Sciatic nerve (tissue), 2 donors: ENCODE results near the gene NAPB. TPM values are rescaled to one million over a fixed set of nuclear protein-coding genes. Genes with fewer than 3 reads are reported as not detected.
"Not testable (repeated sequence)": the region's sequence is repeated elsewhere in the genome, so short reads cannot be mapped to it uniquely, and the experiment has no call there.

Experiments used
- ATAC-seq: fragments of 200-7000 bp; cut with Tn5 transposase; one replicate; pipeline ENCODE4 v1.9.1; 2020; ENCODE audit warnings: mild to moderate bottlenecking, moderate library complexity
- DNase-seq: peaks from one replicate; pipeline ENCODE4 v3.0.0-alpha.2; 2020; ENCODE audit warnings: low spot score
- intact Hi-C: fragments of 100-400 bp; cut with DNase I; formaldehyde crosslinking; loops from one replicate; pipeline ENCODE4 v1.14.2; 2022
- total RNA-seq: library from RNA; stranded (reverse); fragmentation: NEBNext Ultra II Directional; extraction: Animal tissue kit (Norgen Biotek cat#: 25700); gene quantifications from one replicate; pipeline ENCODE4 v1.2.1, GENCODE V29; 2021
- donor health status: DM: no; HTN: no; CAD: no.
- donor health status: DM: no; HTN: no; CAD: no.

Gene NAPB
- total RNA-seq, 1 donor from 2014 or later = 18.7 TPM

DNA sequence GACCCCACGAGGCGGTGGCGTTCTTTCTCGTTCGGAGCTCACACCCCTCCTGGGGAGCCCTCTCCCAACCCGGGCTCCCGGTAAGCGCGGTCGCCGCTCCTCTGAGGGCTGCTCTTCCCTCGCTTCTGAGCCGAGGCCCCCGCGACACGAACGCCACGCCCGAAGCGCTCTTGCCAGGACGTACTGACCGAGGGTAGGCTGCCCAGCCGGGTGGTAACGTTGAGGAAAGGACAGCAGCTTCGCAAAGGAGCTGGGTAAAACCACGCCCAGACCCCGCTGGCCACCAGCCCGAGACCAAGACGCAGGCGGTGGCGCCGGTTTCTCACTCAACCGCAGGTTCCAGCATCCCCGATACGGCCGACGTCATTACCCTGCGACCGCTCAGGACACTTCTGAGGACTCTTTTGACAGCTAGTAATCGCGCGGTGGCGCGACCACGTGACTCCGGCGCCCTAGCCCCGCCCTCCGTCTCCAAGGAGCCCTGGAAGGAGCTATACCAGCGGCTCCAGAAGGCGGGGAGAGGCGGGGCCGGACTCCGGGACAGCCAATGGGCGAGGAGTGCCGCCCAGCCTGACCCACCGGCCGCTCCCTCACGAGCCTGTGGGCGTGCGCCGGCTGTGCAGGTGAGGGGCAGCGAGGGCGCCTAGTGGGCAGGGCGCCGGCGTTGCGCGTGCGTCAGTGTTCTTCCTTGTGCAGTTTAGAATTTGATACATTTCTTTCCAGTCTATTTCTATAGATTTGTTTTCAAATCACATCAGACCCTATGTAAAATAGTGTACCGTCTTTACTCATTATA is 63.3 kb downstream of the NAPB start:
- intact Hi-C loops = no loop called here
- DNase-seq (peak; percentile 100), ATAC-seq (peak; percentile 93)

DNA sequence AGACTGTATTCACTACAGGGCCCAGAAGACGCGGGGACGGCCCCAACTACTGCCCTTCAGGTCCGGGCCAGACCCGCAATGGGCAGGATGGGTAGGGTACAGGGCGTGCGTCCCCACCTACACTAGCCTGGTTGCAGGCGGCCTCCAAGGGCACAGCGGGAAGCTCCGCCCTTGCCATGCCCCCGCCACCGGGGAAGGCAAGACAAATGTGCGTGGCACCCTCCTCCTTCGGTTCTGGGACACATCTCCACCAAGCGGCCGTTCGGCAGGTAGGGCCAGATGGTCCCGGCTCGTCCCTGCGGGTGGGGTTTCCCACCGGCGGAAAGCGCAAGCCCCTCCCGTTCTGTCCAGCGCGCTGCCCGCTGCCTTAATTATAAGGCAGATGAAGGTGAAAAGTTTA is 65.1 kb downstream of the NAPB start:
- DNase-seq = no peak
- no peak for ATAC-seq
- intact Hi-C loops = no loop called here

DNA sequence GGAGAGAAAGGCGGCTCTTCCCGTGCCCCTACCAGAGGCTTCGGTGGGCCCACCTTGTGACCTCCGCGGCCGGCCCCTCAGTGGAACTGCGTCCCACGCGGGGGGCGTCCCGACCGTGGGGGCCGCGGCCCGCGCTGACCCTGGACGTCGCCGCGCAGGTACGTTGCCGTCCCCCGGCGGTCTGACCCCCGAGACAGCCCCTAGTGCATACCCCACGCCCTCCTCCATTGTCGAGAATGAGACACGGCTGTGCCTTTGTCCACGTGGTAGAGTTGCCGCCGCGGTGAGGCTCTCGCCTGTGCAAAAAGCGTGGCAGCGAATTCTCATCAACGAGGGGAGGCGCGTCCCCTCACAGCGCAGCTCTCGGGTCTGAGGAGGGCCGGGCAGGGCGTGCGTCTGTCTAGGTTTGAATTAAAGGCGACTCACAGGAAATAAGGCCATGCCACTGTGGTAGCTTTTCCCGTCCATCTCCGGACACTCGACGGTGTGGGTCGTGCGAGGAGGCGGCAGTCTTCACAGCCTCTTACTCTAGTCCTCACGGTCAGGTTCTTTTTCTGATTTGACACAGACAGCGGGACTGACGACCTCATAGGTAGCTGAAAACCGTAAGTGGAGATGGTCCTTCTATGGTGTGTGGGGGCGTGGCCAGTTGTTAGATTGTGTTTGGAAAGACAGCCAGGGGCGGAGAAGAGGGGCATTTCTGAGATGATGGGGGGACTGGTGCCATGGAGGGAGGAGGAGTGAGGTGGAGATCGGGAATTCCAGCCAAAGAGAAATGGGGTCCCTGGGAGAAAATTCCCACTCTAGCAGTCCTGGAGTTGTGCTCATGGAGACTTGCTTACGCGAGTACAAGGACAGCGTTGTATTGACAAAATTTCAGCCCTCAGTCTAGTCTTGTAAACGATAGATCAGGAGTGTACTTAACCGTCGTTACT is 70.1 kb downstream of the NAPB start:
- DNase-seq = peak; percentile 80
- ATAC-seq = peak; percentile 8
- intact Hi-C loops = no loop called here

DNA sequence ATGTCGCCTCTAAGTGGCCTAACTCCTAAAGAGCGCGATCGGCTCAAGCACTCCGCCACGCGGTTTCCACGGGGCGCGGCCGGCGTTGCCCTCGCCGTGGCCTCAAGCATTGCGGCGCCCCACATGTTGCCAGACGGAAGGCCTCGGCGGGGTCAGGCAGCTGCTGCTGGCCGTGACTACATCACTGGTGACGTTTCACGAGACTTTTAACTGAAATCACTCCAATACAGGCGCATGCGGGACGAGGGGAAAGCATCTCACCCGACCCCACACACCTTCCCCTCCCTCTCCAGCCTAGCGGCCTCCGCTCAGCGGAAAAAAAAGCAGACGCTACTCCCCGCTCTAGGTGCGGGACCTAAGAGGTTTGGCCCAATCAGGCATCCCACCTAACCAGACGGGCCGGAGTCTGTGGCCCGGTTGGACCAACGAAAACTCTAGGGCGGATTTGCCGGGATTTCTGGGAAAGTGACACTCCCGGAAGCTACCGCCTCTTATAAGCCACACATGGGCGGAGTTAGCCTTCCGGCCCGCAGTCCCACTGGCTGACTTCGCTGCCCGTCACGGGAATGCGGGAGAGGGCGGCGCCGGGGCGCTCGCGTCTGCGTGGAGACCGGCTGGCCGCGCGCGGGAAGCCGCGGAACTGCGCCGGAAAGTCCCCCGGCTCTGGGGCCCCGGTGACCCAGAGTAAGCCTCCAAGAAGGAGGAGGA is 70.9 kb downstream of the NAPB start, which contains the start of gene NXT1:
TSS of gene NXT1 (plus strand) at position 596 of the 708 bp plus-strand sequence. CDS start 3,251 bp downstream, outside the sequence.
- DNase-seq (peak; percentile 97), ATAC-seq (peak; percentile 95)
- intact Hi-C loops = no loop called here

DNA sequence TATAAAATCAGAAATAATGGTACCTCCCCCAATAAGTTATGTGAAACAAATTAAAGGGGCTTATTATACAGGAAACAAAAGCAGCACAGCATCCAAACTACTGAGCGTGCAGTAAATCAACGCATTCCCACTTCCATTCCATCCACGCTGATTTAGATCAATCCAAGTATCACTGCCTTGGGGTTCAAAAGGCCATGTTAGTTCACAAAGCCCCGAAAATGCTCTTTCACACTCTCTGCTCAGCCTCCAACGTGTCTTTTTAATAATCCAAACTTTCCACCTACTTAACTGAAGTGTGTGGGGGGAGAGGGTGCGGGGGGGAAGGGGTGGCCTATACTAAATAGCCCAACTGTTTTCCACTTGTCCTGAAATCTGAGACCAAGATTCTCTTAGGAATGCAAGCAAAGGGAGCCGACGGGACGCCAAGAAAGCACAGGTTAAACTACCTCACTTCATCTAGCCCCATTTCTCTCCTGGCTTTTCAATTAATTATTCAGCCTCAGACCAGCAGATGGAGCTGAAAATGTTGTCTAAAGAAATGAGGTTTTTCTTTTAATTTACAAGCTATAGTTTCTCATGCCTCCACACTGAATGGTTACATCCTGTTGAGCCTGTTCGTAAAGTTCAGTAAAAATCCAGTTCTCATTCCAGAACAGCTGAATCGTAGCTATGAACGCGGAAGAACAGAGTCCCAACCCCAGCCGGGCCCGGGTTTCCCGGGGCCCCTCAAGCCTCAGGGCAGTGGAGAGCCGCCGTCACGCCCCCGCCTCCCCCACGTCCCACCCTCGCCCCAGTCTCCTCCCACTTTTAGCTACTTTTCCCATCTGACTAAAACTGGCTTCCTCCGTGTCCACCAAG is 71.7 kb downstream of the NAPB start:
- ATAC-seq (peak; percentile 88), DNase-seq (peak; percentile 90)
- intact Hi-C loops = loop anchor here (10.0 kb wide), 1 partner anchor 655 kb away; no protein-coding TSS in a partner anchor

DNA sequence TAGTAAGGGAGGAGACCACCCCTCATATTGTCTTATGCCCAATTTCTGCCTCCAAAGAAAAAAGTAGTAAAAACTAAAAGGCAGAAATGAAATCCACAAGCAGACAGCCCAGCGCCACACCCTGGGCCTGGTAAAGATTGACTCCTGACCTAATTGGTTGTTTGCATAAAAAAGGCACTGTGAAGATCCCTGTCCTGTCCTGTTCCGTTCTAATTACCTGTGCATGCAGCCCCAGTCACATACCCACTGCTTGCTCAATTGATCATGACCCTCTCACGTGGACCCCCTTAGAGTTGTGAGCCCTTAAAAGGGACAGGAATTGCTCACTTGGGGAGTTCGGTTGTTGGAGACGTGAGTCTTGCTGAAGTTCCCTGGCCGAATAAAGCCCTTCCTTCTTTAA is 72.8 kb downstream of the NAPB start:
- DNase-seq, ATAC-seq: not testable (repeated sequence)
- intact Hi-C loops = loop anchor here (10.0 kb wide), 1 partner anchor 654 kb away; no protein-coding TSS in a partner anchor

DNA sequence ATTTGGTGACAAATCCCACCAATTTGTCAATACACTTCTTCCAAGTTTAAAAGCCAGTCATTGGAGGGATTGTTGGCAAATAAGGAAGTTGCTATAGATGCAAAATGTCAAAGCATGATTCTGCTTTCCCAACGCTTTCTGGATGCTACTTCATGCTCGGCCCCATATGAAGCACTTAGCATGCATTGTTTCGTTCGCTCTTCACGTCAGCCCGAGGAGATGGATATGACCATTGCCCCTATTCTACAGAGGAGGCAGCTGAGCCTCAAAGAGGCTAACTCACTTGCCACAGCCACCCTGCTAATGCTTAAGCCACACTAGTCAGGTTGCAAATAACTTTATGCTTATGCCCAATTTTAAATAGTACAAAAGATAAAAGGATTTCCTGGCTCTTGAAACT is 73.5 kb downstream of the NAPB start:
- intact Hi-C loops = loop anchor here (10.0 kb wide), 1 partner anchor 653 kb away; no protein-coding TSS in a partner anchor
- DNase-seq (no peak), ATAC-seq (no peak)

DNA sequence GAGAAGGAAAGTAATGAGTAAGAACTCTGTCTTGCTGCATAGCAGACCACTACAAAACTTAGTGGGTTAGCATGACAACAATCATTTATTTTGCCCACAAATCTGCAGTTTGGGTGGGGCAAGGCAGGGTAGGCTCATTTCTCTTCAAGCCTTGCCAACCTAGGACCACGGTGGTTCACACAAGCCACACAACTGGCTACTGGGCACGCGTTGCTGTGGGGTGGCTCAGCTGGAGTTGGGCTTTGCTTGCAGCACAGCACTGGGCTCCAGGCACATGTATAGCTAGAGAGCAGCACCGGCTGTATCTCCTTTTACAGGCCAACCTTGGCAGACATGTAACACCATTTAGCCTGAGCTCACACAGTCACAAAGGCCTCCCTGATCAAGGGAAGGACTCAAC is 75.3 kb downstream of the NAPB start:
- intact Hi-C loops = loop anchor here (10.0 kb wide), 1 partner anchor 651 kb away; no protein-coding TSS in a partner anchor
- no peak for DNase-seq
- ATAC-seq = no peak

DNA sequence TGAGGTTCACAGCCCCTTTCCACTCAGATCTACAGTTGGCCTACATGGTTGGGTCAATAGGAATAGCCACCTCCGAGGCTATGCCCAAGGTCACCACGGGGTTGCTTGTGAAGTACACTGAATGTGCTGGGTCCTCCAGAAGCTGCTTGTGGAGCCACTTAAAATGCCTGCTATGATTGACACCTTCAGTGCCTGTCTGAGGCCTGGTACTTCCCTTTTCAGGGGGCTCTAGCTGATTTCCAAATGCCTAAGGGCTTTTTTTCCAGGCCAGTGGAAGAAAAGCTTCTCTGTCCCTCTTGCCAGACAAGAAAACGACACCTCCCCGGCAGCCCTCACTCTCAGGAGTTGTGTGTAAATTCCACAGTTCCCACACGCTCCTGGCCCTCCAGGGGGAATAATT is 77.0 kb downstream of the NAPB start:
- ATAC-seq = no peak
- DNase-seq = no peak
- intact Hi-C loops = loop anchor here (10.0 kb wide), 1 partner anchor 650 kb away; no protein-coding TSS in a partner anchor

DNA sequence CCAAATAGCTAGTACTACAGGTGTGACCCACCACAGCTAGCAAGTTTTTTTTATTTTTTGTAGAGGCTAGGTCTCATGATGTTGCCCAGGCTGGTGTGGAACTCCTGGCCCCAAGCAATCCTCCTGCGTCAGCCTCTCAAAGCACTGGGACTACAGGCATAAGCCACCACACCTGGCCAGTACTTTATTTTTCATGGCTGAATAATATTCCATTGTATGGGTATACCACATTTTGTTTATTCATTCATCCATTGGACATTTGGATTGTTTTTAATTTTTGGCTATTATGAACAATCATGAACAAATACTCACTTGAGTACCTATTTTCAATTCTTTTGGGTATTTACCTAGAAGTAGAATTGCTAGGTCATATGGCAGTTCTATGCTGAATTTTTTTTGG is 77.7 kb downstream of the NAPB start:
- ATAC-seq (no peak), DNase-seq (no peak)
- intact Hi-C loops = loop anchor here (10.0 kb wide), 1 partner anchor 649 kb away; no protein-coding TSS in a partner anchor

DNA sequence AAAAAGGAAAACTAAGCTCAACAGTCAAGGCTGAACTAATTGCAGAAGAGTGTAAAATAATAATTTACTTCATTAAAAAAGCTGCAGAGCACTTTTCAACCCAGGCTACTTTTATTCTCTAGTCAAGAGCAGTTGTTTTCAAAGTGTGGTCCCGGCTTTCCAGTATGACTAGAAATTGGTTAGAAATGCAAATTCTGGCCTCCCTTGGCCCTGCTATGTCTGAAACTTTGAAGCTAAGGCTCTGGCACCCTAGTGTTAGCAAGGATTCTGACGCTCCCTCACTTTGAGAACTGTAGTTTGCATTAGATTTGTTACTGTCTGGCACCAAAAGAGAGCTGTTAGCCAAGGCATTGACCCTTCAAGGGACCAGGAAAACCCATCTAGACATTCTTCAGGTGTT is 80.2 kb downstream of the NAPB start:
- DNase-seq (no peak), ATAC-seq (no peak)

DNA sequence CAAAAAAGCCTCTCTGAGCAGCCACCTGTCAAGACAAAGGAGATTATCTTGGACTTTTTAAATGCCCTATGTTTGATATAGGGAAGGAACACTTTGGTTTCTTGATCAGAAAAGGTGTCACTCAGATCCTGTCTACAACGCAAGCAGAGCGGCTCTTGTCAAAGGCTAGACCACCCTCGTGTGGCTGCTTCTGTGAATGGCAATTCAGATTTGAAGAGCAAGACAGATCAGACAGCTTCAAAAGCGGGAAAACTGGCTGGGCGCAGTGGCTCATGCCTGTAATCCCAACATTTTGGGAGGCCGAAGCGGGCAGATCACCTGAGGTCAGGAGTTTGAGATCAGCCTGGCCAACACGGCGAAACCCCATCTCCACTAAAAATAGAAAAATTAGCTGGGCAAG is 80.8 kb downstream of the NAPB start:
- ATAC-seq (peak; percentile 90), DNase-seq (peak; percentile 81)
- intact Hi-C loops = loop anchor here (10.0 kb wide), 1 partner anchor 646 kb away; no protein-coding TSS in a partner anchor

More for the DNA sequence above, 80.2 kb downstream of the NAPB start:
- intact Hi-C loops = loop anchor here (10.0 kb wide), 1 partner anchor 646 kb away; no protein-coding TSS in a partner anchor

DNA sequence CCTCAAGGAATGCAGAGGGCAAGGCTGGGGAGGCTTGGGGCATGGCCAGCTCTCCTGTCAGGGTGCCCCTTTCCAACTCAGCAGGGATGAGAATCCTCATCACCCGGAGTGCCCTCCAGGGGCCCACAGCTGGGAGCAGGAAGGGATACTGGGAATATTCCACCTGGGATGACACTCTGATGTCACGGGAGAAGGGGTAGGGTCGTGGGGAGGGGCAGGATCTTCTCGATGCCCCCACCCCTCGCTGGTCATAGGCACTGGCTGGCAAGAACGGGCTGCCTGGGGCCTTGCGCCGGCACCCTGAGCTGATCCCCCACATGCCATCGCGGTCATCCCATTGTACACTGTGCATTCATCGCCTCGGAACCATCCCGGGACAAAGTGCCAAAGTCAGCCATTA is 81.3 kb downstream of the NAPB start:
- intact Hi-C loops = loop anchor here (10.0 kb wide), 1 partner anchor 645 kb away; no protein-coding TSS in a partner anchor
- peak; percentile 44 for ATAC-seq
- DNase-seq = no peak

DNA sequence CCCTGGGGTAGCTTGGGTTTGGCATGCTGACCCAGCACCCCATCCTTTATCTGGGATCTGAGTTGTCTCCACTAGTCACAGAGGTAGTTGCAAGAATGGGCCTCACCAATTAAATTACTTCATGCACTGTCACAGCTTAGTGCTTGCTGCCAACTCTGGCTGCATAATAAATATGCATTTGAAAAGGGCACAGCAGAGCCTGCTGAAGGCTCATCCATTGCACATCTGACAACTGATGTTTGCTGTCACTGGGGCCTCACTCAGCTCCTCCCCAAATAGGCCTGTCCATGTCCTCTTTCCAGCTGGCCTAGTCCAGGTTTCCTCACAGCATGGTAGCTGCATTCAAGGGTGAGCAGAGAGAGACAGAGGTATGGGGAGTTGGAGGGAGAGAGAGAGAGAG is 84.0 kb downstream of the NAPB start:
- intact Hi-C loops = no loop called here
- ATAC-seq = no peak

DNA sequence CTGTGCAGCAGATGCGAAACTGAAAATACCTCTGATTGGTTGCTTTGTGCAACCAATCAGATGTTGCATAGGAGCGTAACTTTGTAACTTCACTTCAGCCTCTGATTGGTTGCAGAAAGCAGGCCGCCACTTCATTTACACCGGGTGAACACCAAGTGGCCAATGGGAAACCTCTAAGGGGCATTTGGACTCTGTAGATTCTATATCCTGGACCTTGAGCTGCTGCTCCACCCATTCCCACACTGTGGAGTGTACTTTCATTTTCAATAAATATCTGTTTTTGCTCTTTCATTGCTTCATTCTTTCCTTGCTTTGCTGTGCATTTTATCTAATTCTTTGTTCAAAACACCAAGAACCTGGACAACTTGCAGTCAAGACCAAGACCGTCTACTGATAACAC is 84.8 kb downstream of the NAPB start:
- intact Hi-C loops = no loop called here

More for the DNA sequence above, 84.0 kb downstream of the NAPB start:
- DNase-seq = no peak

DNA sequence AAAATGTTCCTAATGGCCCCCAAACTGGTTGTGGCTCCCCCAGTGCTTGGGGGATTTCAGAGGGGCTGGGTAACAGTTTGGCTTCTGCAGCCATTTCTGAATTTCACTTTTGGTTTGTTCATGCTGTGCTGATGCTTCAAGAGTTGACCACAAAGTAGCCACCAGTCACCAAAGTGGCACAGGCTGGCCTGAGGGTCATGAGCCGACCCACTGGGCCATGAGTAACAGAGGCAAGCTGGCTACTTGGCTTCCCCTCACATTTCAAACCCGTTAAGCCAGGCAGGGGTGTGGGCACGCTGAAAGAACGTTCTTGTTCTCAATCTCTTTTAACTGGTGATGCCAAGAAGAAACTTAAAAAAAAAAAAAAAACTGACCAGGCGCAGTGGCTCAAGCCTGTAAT is 85.8 kb downstream of the NAPB start:
- DNase-seq = no peak
- intact Hi-C loops = no loop called here

More for the DNA sequence above, 84.8 kb downstream of the NAPB start:
- DNase-seq (no peak), ATAC-seq (no peak)

DNA sequence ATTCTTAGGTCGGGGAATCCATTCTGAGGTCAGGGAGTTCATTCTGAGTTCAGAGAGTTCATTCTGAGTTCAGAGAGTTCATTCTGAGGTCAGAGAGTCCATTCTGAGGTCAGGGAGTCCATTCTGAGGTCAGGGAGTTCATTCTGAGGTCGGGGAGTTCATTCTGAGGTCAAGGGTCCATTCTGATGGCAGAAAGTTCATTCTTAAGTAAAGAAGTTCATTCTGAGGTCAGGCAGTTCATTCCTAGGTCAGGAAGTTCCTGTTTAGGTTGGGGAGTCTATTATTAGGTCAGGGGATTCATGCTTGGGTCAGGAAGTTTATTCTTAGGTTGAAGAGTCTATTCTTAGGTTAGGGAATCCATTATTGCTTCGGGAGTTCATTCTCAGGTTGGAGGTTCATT is 87.2 kb downstream of the NAPB start:
- ATAC-seq = no peak
- intact Hi-C loops = no loop called here

More for the DNA sequence above, 85.8 kb downstream of the NAPB start:
- no peak for ATAC-seq

DNA sequence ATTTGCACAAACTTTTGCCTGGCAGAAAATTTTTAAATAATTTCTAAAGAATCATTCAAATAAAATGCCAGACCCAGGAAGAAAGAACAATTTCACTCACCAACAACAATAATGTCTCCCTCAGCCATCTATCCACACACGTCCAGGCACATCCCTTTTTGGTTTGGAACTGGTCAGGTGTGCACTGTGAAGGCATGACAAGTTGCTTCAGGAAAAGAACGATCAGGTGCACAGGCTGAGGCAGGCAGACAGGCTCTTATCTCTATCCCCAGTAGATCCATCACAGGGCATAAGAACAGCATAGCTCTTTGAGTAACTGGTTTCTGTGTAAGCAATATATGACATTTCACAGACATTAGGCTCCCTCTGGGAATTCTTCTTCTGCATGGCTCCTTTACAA is 88.8 kb downstream of the NAPB start:
- ATAC-seq = no peak
- no peak for DNase-seq
- intact Hi-C loops = no loop called here

More for the DNA sequence above, 87.2 kb downstream of the NAPB start:
- DNase-seq = no peak
